Epithelial cell of umbilical artery (primary cell): ENCODE data around the gene ATP13A5. TPM values are rescaled to one million over a fixed set of nuclear protein-coding genes. Genes with fewer than 3 reads are reported as not detected.

ENCODE experiments used
- total RNA-seq: library from RNA; depleted of rRNA; stranded (reverse); fragments of >200 nt; gene quantifications from 2 replicates; pipeline ENCODE4 v1.2.3, GENCODE V29; 2014

ATP13A5 gene
- not detected in 2 replicates for total RNA-seq

GRCh38 chr3:193378706-193379105, at the start of gene ATP13A5:
Gene ATP13A5, minus strand, starts transcription at chr3:193378753. Its CDS starts 28 bp downstream, at chr3:193378725.

GRCh38 chr3:193240850-193241706, 137.5 kb downstream of the ATP13A5 start, which contains the start of gene PLAAT1:
Gene PLAAT1, plus strand, starts transcription at chr3:193241222. Its CDS starts 14,429 bp downstream, at chr3:193255651.

Other genes with a start within 250 kb of the ATP13A5 start
- not detected in 2 replicates for gene PLAAT1, start 137.5 kb downstream of the ATP13A5 start, total RNA-seq
- not detected in 2 replicates for gene ATP13A4, start 176.1 kb upstream of the ATP13A5 start, total RNA-seq
- 59.9 and 82.2 TPM in 2 replicates for gene OPA1, start 214.5 kb upstream of the ATP13A5 start, total RNA-seq